HG02678 (cell line): Measurements from ENCODE around the gene ASNSD1.
"Not testable (repeated sequence)": the region's sequence is repeated elsewhere in the genome, so short reads cannot be mapped to it uniquely, and the experiment has no call there.

Source experiments
- ATAC-seq: cut with Tn5 transposase; IDR thresholded peaks from one replicate; pipeline ENCODE4 v1.9.1; 2021; ENCODE audit warnings: mild to moderate bottlenecking, moderate library complexity; ENCODE audit not compliant: unreplicated experiment

ASNSD1 gene

GRCh38 chr2:189684811-189685210, 23.6 kb downstream of the ASNSD1 start:
- no peak for ATAC-seq

- peak; percentile 68 for ATAC-seq
Observed at GRCh38 chr2:189685540-189686229, 24.4 kb downstream of the ASNSD1 start.

GRCh38 chr2:189687796-189688195, 26.5 kb downstream of the ASNSD1 start:
- not testable (repeated sequence) for ATAC-seq

GRCh38 chr2:189696223-189696622, 35.0 kb downstream of the ASNSD1 start:
- ATAC-seq, result no peak

GRCh38 chr2:189698020-189698887, 37.0 kb downstream of the ASNSD1 start:
- ATAC-seq, result peak; percentile 44

- no peak for ATAC-seq
Observed at GRCh38 chr2:189700681-189701080, 39.4 kb downstream of the ASNSD1 start.

GRCh38 chr2:189702071-189702470, 40.8 kb downstream of the ASNSD1 start:
- ATAC-seq, result no peak

- no peak for ATAC-seq
Observed at GRCh38 chr2:189709501-189710221, 48.4 kb downstream of the ASNSD1 start.

- not testable (repeated sequence) for ATAC-seq
Observed at GRCh38 chr2:189717593-189717992, 56.3 kb downstream of the ASNSD1 start.

- ATAC-seq, result no peak
Observed at GRCh38 chr2:189719571-189719970, 58.3 kb downstream of the ASNSD1 start.
